SJSA1 (cell line): ENCODE data around the gene MRPS17. TPM values are rescaled to one million over a fixed set of nuclear protein-coding genes. Genes with fewer than 3 reads are reported as not detected.
"Not testable (repeated sequence)": the region's sequence is repeated elsewhere in the genome, so short reads cannot be mapped to it uniquely, and the experiment has no call there.

Source experiments
- DNase-seq, 2 experiments: peaks; one replicate each; pipeline ENCODE4 v3.0.0-alpha.2; 2015 to 2020; ENCODE audit warnings: low spot score in 2 of 2, low read depth in 1 of 2
- H3K27ac ChIP-seq: fragments of 250-450 bp; sonication (Bioruptor Pico); 2 replicates; pipeline ENCODE4 v1.5.1; 2020; ENCODE audit warnings: mild to moderate bottlenecking, moderate library complexity
- H3K27me3 ChIP-seq: fragments of 250-450 bp; sonication (Bioruptor Pico); replicated peaks from 2 replicates; pipeline ENCODE4 v1.5.1; 2020; ENCODE audit warnings: mild to moderate bottlenecking, moderate library complexity
- H3K36me3 ChIP-seq: fragments of 250-450 bp; sonication (Bioruptor Pico); 2 replicates; pipeline ENCODE4 v1.5.1; 2020; ENCODE audit warnings: mild to moderate bottlenecking
- H3K4me1 ChIP-seq: fragments of 250-450 bp; sonication (Bioruptor Pico); replicated peaks from 2 replicates; pipeline ENCODE4 v1.6.1; 2021; ENCODE audit warnings: mild to moderate bottlenecking
- H3K4me3 ChIP-seq: fragments of 250-450 bp; sonication (Bioruptor Pico); 2 replicates; pipeline ENCODE4 v1.5.1; 2020; ENCODE audit warnings: mild to moderate bottlenecking
- H3K9me3 ChIP-seq: fragments of 250-450 bp; sonication (Bioruptor Pico); replicated peaks from 2 replicates; pipeline ENCODE4 v1.5.1; 2020; ENCODE audit warnings: mild to moderate bottlenecking
- total RNA-seq: library from RNA; depleted of rRNA; stranded (reverse); fragments of >200 nt; shearing (Covaris generic); gene quantifications from 2 replicates; pipeline ENCODE4 v1.2.3, GENCODE V29; 2014; rRNA removed

MRPS17 gene
- 16.6 and 22.9 TPM in 2 replicates for total RNA-seq

DNA sequence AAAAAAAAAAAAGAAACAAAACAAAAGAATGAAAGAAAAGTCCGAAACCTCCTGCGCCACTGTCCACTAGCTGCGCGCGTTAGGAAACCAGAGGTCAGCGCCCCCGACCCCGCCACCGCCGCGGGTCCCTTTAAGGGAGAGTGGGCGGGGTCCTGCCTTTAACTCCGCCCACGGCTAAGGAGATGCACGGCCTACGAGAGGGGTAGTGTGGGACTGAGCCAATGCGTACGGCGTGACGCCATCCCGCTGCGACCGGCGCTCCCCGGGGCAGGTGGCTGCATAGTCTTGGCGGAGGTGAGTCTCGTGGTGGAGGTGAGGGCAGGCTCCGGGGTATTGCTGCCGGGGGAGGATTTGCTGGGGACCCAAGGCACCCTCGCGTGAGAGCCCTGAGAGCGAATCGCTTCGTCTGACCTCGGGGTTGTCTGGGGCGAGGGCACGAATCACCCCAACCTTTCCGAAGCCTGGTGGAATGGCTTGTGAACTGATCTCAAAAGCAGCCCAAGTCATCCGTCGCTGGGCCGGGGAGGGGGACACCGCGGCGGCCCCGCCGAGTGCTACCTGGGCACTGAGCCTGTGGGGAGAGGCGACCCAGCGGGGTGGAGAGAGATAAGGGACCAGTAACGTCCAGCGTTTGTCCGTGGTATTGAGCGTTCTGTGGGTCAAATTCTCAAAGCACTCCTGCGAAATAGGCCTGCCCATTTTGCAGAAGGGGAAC, at the start of gene MRPS17:
MRPS17 (plus strand) TSS at position 241 of the 715 bp plus-strand sequence. CDS start 1,319 bp downstream, outside the sequence.
- peak; percentile 70 to 84 for DNase-seq

DNA sequence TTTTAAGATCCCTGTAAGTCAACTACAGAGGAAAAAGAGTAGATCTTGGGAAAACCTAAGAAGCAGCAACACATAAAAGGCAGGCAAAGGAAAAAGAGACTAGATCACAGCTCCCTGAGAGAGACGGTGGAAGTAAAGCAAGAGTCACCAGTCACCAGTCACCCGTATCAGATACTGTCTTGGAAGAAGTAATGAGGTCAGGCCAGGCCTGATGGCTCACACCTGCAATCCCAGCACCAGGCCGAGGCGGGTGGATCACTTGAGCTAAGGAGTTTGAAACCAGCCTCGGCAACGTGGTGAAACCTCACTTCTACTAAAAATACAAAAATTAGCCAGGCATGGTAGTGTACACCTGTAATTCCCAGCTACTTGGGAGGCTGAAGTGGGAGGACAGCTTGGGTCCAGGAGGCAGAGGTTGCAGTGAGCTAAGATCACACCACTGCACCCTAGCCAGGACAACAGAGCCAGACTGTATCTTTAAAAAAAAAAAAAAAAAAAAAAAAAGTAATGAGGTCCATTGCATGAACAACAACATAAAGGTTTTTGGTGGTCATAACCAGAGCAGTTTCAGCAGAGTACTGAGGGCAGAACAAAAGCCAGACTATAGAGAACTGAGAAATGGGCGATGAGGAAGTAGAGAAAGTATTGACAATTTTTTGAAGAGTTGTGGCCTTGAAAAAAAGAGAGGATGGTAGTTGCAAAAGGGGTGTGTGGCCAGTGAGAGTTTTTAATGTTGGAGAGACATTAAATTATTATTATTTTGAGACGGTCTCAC, 47.5 kb upstream of the MRPS17 start:
- no peak overlapping the region for H3K27ac ChIP-seq
- DNase-seq: no peak
- no peak overlapping the region for H3K4me3 ChIP-seq
- H3K36me3 ChIP-seq: no peaks in the 10 kb centered on the region
- H3K4me1 ChIP-seq: no peaks in the 10 kb centered on the region
- H3K9me3 ChIP-seq: no peaks in the 10 kb centered on the region
- H3K27me3 ChIP-seq: no peaks in the 10 kb centered on the region

More for the DNA sequence above, at the start of gene MRPS17:
- H3K27me3 ChIP-seq: no peaks in the 10 kb centered on the region
- H3K9me3 ChIP-seq: no peaks in the 10 kb centered on the region
- peaks cover 20% of the 10 kb centered on the region for H3K36me3 ChIP-seq
- H3K4me3 ChIP-seq: peak within 1 kb of the TSS; percentile 83
- H3K4me1 ChIP-seq: no peaks in the 10 kb centered on the region
- H3K27ac ChIP-seq: 0 out of 2 replicates have a peak within 1 kb of the TSS, but pooled peaks have one; percentile 3

- H3K4me1 ChIP-seq: no peaks in the 10 kb centered on the region
- no peak overlapping the region for H3K4me3 ChIP-seq
- no peak overlapping the region for H3K27ac ChIP-seq
- DNase-seq: no peak
- H3K9me3 ChIP-seq: peaks cover 3% of the 10 kb centered on the region; the same call in 1 of the 2 replicates
- H3K27me3 ChIP-seq: no peaks in the 10 kb centered on the region
- no peaks in the 10 kb centered on the region for H3K36me3 ChIP-seq
These were observed 38.9 kb upstream of the MRPS17 start for GRCh38 chr7:55912748-55913158.

DNA sequence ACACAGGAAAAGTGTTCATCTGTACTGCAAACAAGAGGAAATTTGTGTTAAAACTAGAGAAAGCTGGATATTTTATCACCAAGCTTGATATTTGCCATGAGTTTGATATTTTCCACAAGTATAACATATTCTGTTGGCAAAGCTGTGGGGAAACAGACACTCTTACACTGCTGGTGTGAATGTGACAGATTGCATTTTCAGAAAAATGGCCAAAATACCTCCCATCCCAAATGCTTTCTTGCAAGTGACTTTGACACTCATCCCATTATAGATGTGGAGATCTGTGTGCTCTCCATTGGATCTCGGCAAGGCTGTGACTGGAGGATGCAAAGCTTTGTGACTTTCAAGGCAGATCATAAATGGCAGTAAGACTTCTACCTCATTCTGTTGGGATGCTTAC, 33.9 kb upstream of the MRPS17 start:
- Histone ChIP-seq H3K36me3 (no peaks in the 10 kb centered on the region), H3K9me3 (peaks cover 3% of the 10 kb centered on the region; the same call in 1 of the 2 replicates)
- DNase-seq: no peak

DNA sequence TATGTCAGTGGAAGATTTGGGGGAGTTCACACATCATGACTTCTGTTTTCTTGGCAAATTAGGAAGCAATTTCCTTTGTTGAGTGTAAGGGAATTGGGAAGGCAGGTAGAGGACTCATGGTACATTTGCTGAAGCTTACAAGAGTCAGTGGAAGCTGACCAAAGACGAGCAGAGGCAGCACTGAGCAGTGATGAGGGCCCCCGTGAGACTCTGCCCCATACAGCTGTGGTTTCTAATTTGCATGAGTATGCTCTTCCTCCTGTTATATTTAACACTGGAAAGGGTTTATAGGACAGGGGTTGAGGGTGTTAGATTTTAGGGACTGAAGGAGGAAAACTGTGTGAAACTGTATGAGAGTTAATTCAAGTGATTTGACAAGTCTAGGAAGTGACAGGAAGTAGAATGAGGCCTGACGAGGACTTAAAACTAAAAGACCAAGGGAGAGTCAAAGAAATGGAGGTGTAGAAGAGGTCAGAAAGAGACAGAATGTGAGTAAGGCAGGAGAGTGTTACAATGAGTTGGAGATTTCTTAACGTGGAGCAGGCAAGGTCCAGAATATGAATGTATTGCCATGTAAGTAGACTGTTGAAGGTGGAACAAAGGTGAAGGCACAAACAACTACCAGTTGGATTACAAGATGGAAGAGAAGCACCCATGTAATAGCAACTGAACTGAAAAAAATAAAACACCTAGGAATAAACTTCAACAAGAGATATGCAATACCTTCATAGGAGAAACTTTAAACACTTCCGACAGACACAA, 23.5 kb upstream of the MRPS17 start:
- H3K4me3 ChIP-seq: no peak overlapping the region
- DNase-seq: no peak
- H3K4me1 ChIP-seq: no peaks in the 10 kb centered on the region
- H3K27me3 ChIP-seq: no peaks in the 10 kb centered on the region
- H3K36me3 ChIP-seq: no peaks in the 10 kb centered on the region
- H3K9me3 ChIP-seq: no peaks in the 10 kb centered on the region; the same call in 1 of the 2 replicates
- no peak overlapping the region for H3K27ac ChIP-seq

More for the DNA sequence above, 33.9 kb upstream of the MRPS17 start:
- no peaks in the 10 kb centered on the region for H3K27me3 ChIP-seq
- no peak overlapping the region for H3K4me3 ChIP-seq
- H3K27ac ChIP-seq: no peak overlapping the region
- H3K4me1 ChIP-seq: no peaks in the 10 kb centered on the region

DNA sequence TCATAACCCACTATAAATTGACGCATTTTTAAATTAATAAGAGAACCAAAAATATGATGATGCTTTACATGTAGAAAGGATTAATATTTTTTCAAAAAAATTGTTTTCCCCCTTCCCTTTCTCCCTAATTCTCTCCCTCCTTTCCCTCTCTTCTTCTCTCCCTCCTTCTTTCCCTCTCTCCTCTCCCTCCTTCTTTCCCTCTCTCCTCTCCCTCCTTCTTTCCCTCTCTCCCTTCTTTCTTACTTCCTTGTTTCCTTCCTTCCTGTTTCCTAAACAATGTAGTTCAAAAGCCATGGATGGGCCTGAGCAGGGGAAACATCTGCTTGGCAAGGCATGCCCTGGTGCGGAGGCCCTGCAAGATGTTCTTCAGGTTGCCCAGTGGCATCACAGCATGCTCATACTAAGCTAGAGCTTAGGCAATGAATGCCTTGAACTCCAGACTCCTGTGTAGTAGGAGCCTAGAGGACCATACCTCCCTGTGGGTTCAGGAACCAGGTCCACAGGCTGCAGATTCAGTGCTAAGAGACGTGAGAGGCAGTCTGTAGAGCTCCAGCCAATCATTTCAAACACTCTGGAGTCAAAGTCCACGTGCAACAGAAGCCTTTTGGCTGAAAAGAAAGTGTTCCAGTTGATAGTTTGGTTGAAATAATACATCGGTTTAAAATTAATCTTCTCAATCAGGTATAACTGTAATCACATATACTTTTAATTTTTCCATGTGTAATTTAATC, 20.1 kb upstream of the MRPS17 start:
- no peaks in the 10 kb centered on the region for H3K36me3 ChIP-seq
- no peak overlapping the region for H3K27ac ChIP-seq

DNA sequence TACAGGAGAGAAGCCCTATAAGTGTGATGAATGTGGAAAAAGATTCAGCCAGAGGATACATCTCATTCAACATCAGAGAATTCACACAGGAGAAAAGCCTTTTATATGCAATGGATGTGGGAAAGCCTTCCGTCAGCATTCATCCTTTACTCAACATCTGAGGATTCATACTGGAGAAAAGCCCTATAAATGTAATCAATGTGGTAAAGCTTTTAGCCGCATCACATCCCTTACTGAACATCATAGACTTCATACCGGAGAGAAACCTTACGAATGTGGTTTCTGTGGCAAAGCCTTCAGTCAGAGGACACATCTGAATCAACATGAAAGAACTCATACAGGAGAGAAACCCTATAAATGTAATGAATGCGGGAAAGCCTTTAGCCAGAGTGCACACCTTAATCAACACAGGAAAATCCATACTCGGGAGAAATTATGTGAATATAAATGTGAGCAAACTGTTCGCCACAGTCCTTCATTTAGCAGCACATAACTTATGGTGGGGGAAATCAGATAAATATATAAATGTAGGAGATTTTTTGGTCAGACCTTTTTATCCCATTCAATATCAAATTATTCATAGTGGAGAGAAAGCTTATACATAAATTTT, 12.1 kb upstream of the MRPS17 start:
- Histone ChIP-seq H3K36me3 (no peaks in the 10 kb centered on the region), H3K4me1 (no peaks in the 10 kb centered on the region), H3K9me3 (peaks cover 10% of the 10 kb centered on the region; the same call in 1 of the 2 replicates), H3K27me3 (no peaks in the 10 kb centered on the region), H3K4me3 (no peak overlapping the region), H3K27ac (no peak overlapping the region)
- no peak for DNase-seq

More for the DNA sequence above, 20.1 kb upstream of the MRPS17 start:
- Histone ChIP-seq H3K9me3 (no peaks in the 10 kb centered on the region; the same call in 1 of the 2 replicates), H3K4me3 (no peak overlapping the region), H3K4me1 (no peaks in the 10 kb centered on the region), H3K27me3 (no peaks in the 10 kb centered on the region)
- no peak for DNase-seq

DNA sequence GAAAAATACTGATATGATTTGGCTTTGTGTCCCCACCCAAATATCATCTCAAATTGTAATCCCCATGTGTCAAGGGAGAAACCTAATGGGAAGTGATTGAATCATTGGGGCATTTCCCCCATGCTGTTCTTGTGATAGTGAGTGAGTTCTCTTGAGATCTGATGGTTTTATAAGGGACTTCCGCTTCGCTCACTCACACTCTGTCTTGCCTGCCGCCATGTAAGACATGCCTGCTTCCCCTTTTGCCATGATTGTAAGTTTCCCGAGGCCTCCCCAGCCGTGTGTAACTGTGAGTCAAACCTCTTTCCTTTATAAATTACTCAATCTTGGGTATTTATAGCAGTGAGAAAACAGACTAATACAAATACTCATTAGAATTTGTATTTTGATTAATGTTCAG, 5.1 kb upstream of the MRPS17 start:
- Histone ChIP-seq H3K4me1 (no peaks in the 10 kb centered on the region), H3K36me3 (no peaks in the 10 kb centered on the region), H3K27me3 (no peaks in the 10 kb centered on the region), H3K9me3 (no peaks in the 10 kb centered on the region), H3K4me3 (no peak overlapping the region), H3K27ac (no peak overlapping the region)
- DNase-seq: no peak

GRCh38 chr7:55952352-55952671, 635 bp downstream of the MRPS17 start:
- Histone ChIP-seq H3K4me3 (peak overlapping the region; percentile 83), H3K36me3 (peaks cover 20% of the 10 kb centered on the region)
- not testable (repeated sequence) for H3K9me3 ChIP-seq, H3K27me3 ChIP-seq, DNase-seq, H3K4me1 ChIP-seq, H3K27ac ChIP-seq

DNA sequence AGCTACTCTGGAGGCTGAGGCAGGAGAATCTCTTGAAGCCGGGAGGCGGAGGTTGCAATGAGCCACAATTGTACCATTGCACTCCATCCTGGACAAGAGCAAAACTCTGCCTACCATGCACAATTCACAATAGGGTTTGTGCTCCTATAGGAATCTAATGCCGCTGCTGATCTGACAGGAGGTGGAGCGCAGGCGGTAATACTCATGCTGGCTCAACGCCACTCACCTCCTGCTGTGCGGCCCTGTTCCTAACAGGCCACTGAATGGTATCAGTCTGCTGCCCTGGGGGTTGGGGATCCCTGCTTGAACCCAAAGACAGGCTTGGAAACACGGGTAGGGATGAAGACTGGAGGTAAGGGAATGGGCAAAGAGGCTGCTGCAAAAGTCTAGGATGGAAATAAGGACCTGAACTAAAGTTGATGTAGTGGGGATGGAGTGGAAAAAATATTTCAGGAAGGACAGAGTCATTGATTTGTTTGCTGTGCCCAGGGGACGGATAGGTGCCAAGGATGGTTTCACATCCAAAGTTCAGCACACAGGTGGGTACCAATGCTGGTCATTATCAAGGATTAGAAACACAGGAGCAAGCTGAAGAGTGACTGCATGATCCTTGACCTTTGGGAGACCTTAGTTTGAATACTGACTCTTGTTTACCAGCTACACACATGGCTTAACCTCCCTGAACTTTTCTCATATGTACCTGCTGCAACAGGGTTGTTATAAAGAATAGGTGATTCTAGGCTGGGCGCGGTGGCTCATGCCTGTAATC, 2.2 kb downstream of the MRPS17 start:
- no peak overlapping the region for H3K4me3 ChIP-seq
- H3K4me1 ChIP-seq: no peaks in the 10 kb centered on the region
- H3K27me3 ChIP-seq: no peaks in the 10 kb centered on the region
- peaks cover 20% of the 10 kb centered on the region for H3K36me3 ChIP-seq
- no peaks in the 10 kb centered on the region for H3K9me3 ChIP-seq
- no peak overlapping the region for H3K27ac ChIP-seq
- DNase-seq: no peak

- Histone ChIP-seq H3K4me1 (no peaks in the 10 kb centered on the region), H3K9me3 (no peaks in the 10 kb centered on the region), H3K36me3 (peaks cover 15% of the 10 kb centered on the region), H3K27me3 (no peaks in the 10 kb centered on the region), H3K27ac (no peak overlapping the region), H3K4me3 (no peak overlapping the region)
- no peak for DNase-seq
These were observed 5.5 kb downstream of the MRPS17 start for GRCh38 chr7:55957190-55957589.

GRCh38 chr7:55962014-55962413, 10.3 kb downstream of the MRPS17 start:
- DNase-seq: no peak
- H3K36me3 ChIP-seq: peaks cover 9% of the 10 kb centered on the region; the same call in 1 of the 2 replicates

More at GRCh38 chr7:55962014-55962413, 10.3 kb downstream of the MRPS17 start:
- H3K4me3 ChIP-seq: no peak overlapping the region
- no peak overlapping the region for H3K27ac ChIP-seq
- no peaks in the 10 kb centered on the region for H3K27me3 ChIP-seq
- H3K4me1 ChIP-seq: peaks cover 14% of the 10 kb centered on the region
- no peaks in the 10 kb centered on the region for H3K9me3 ChIP-seq
